GM23338 (cell line): Measurements from ENCODE around the gene TMC1.

Experiments used
- CTCF ChIP-seq, 2 experiments: fragments of 200-600 bp in 1 of 2; sonication (generic) in 1 of 2; conservative IDR thresholded peaks; 2 replicates each; pipeline versions ENCODE4 v1.5.1 to v1.6.1; 2016 to 2017; ENCODE audit warnings: antibody characterized with exemption in 2 of 2, low read depth in 2 of 2, mild to moderate bottlenecking in 2 of 2, moderate library complexity in 1 of 2
- EZH2 ChIP-seq: fragments of 200-600 bp; sonication (generic); IDR thresholded peaks from one replicate; pipeline ENCODE4 v1.8.0; 2017; ENCODE audit warnings: antibody characterized with exemption, mild to moderate bottlenecking, low read depth; ENCODE audit not compliant: unreplicated experiment
- POLR2AphosphoS5 ChIP-seq: IDR thresholded peaks from 2 replicates; pipeline ENCODE4 v1.6.1; 2016; ENCODE audit warnings: antibody characterized with exemption, low read depth

- no peak for TF ChIP-seq CTCF (conservative IDR thresholded peaks at IDR 0.05; ENCODE audit: low read depth in 2 of 2)
- TF ChIP-seq EZH2, result no peak
- no peak for TF ChIP-seq POLR2AphosphoS5
Observed at GRCh38 chr9:72872718-72873117, 351.3 kb downstream of the TMC1 start.
